Measurements from ENCODE around the gene CGB7.

CGB7 gene

DNA sequence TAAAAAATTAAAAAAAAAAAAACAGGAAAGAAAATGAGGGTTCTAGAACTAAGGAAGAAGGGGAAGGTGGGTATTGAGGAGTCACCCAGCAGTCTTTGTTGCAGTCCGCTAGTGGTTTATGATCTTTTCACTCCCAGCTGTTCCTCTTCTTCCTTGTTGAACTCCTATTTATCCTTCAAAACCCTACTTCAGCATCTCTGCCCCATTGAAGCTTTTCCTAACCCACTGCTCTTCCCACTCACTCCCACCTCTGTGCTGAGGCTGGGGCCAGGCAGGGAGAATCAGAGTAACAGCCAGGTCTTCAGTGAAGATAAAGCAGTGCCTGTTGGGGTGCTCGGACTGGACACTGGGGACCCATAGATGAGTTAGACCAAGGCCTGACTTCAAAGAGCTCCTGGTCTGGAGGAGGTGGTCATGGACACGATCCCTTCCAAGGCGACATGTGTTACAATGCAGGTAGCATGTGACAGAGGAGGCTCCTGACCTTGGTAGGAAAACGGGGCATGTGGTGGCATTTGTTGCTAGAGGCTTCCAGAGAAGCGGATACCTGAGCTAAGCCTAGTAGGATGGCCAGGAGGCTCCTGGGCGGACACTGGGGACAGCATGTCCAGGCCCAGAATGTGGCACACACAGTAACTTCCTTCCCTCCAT is 52.5 kb downstream of the CGB7 start:
- no peak for DNase-seq (ENCODE audit: low spot score)
- in situ Hi-C loops (cut with MboI; ENCODE audit: low sequenced_read_pairs, unreplicated experiment): no loop called here
- TF ChIP-seq, protein P1, sequence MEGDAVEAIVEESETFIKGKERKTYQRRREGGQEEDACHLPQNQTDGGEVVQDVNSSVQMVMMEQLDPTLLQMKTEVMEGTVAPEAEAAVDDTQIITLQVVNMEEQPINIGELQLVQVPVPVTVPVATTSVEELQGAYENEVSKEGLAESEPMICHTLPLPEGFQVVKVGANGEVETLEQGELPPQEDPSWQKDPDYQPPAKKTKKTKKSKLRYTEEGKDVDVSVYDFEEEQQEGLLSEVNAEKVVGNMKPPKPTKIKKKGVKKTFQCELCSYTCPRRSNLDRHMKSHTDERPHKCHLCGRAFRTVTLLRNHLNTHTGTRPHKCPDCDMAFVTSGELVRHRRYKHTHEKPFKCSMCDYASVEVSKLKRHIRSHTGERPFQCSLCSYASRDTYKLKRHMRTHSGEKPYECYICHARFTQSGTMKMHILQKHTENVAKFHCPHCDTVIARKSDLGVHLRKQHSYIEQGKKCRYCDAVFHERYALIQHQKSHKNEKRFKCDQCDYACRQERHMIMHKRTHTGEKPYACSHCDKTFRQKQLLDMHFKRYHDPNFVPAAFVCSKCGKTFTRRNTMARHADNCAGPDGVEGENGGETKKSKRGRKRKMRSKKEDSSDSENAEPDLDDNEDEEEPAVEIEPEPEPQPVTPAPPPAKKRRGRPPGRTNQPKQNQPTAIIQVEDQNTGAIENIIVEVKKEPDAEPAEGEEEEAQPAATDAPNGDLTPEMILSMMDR (IDR thresholded peaks at IDR 0.05; ENCODE audit: borderline replicate concordance, control extremely low read depth, extremely low read depth, insufficient read depth, missing control alignments): no peak

Measured in GM13976 (cell line).